ENCODE measurements around the gene LEFTY2.

Gene LEFTY2

DNA sequence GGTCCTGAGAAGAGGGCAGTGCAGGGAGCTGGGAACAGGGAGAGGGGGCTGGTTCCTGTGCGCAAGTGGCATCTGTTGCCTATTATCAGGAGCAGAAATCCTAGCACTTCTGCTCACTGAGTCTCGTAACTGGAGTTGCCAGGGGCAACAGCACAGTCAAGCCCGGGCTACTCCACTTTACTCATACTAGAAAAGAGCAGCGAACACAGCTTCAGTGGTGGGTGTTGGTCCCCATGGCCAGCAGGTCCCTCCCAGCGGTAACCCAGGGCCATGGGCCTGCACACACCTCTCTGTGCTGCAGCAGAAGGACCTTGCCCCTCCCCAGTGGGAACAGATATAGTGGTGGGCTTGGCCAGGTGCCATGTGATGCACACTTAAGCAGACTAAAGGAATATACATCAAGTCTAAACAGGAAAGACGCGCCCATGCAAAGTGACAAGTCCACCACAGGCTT is 25.5 kb downstream of the LEFTY2 start:
- no peak overlapping the region for H3K4me3 ChIP-seq (ENCODE audit: severe bottlenecking)
- TF ChIP-seq, protein P1, sequence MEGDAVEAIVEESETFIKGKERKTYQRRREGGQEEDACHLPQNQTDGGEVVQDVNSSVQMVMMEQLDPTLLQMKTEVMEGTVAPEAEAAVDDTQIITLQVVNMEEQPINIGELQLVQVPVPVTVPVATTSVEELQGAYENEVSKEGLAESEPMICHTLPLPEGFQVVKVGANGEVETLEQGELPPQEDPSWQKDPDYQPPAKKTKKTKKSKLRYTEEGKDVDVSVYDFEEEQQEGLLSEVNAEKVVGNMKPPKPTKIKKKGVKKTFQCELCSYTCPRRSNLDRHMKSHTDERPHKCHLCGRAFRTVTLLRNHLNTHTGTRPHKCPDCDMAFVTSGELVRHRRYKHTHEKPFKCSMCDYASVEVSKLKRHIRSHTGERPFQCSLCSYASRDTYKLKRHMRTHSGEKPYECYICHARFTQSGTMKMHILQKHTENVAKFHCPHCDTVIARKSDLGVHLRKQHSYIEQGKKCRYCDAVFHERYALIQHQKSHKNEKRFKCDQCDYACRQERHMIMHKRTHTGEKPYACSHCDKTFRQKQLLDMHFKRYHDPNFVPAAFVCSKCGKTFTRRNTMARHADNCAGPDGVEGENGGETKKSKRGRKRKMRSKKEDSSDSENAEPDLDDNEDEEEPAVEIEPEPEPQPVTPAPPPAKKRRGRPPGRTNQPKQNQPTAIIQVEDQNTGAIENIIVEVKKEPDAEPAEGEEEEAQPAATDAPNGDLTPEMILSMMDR (IDR thresholded peaks at IDR 0.05; ENCODE audit: poor library complexity, severe bottlenecking) = no peak
- no peaks in the 10 kb centered on the region for H3K9me3 ChIP-seq (ENCODE audit: severe bottlenecking)
- DNase-seq (ENCODE audit: low spot score) (no peak), ATAC-seq (ENCODE audit: low read depth) (peak; percentile 20; the same call in 1 of the 3 replicates)
- H3K4me1 ChIP-seq (ENCODE audit: insufficient read depth, poor library complexity, severe bottlenecking) = peaks cover 9% of the 10 kb centered on the region
- no peak overlapping the region for H3K27ac ChIP-seq (ENCODE audit: poor library complexity, severe bottlenecking)
- H3K36me3 ChIP-seq (ENCODE audit: low read depth) = peaks cover 9% of the 10 kb centered on the region
- H3K27me3 ChIP-seq (ENCODE audit: insufficient read depth, poor library complexity, severe bottlenecking) = no peaks in the 10 kb centered on the region

DNA sequence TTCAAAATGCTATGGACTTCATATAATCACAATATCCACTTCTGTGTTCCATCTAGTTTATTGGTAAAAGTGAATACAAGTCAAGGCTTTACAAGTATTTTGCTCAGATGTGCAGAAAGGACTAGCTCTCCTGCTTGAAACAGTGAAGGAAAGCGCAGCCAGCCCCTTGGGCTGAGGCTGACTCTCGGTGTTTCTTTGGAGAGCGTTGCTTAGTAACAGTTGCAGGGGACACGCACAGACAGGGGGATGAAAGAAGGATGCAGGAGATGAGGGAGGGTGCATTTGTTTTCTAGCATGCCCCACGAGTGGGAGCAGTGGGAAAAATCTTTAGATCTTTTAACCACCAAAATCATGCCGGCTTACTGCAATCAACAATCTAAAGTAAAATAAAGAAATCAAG is 26.1 kb downstream of the LEFTY2 start:
- Histone ChIP-seq H3K4me3 (ENCODE audit: severe bottlenecking) (no peak overlapping the region), H3K36me3 (ENCODE audit: low read depth) (peaks cover 5% of the 10 kb centered on the region; the same call in 1 of the 2 replicates), H3K4me1 (ENCODE audit: insufficient read depth, poor library complexity, severe bottlenecking) (peaks cover 8% of the 10 kb centered on the region), H3K9me3 (ENCODE audit: severe bottlenecking) (no peaks in the 10 kb centered on the region), H3K27ac (ENCODE audit: poor library complexity, severe bottlenecking) (no peak overlapping the region), H3K27me3 (ENCODE audit: insufficient read depth, poor library complexity, severe bottlenecking) (no peaks in the 10 kb centered on the region)
- TF ChIP-seq, protein P1 (IDR thresholded peaks at IDR 0.05; ENCODE audit: poor library complexity, severe bottlenecking) = no peak
- ATAC-seq (ENCODE audit: low read depth) = no peak
- DNase-seq (ENCODE audit: low spot score) = no peak

DNA sequence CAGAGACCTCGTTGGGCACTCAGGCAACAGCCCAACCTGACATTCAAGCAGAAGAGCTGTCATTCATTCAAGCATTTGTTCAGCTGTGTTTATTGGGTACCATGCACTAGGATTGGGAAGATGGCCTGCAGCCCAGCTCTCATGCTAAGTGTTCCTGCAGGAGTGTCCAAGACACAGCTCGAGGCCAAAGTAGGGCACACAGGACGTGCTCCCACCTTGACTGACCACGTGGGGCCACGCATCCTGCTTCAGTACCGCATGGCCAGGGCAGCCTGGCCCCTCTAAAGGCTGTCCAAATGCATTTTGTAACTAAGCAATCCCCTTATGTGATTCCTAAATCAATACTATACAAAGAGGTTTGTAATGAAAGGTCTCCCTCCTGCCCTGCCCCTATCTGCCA is 26.6 kb downstream of the LEFTY2 start:
- TF ChIP-seq, protein P1 (IDR thresholded peaks at IDR 0.05; ENCODE audit: poor library complexity, severe bottlenecking) = no peak
- H3K27me3 ChIP-seq (ENCODE audit: insufficient read depth, poor library complexity, severe bottlenecking) = no peaks in the 10 kb centered on the region
- no peak overlapping the region for H3K27ac ChIP-seq (ENCODE audit: poor library complexity, severe bottlenecking)
- no peak overlapping the region for H3K4me3 ChIP-seq (ENCODE audit: severe bottlenecking)
- H3K4me1 ChIP-seq (ENCODE audit: insufficient read depth, poor library complexity, severe bottlenecking) = peaks cover 2% of the 10 kb centered on the region
- ATAC-seq (ENCODE audit: low read depth) = no peak
- DNase-seq (ENCODE audit: low spot score) = no peak
- H3K36me3 ChIP-seq (ENCODE audit: low read depth) = no peaks in the 10 kb centered on the region; the same call in 1 of the 2 replicates
- no peaks in the 10 kb centered on the region for H3K9me3 ChIP-seq (ENCODE audit: severe bottlenecking)

DNA sequence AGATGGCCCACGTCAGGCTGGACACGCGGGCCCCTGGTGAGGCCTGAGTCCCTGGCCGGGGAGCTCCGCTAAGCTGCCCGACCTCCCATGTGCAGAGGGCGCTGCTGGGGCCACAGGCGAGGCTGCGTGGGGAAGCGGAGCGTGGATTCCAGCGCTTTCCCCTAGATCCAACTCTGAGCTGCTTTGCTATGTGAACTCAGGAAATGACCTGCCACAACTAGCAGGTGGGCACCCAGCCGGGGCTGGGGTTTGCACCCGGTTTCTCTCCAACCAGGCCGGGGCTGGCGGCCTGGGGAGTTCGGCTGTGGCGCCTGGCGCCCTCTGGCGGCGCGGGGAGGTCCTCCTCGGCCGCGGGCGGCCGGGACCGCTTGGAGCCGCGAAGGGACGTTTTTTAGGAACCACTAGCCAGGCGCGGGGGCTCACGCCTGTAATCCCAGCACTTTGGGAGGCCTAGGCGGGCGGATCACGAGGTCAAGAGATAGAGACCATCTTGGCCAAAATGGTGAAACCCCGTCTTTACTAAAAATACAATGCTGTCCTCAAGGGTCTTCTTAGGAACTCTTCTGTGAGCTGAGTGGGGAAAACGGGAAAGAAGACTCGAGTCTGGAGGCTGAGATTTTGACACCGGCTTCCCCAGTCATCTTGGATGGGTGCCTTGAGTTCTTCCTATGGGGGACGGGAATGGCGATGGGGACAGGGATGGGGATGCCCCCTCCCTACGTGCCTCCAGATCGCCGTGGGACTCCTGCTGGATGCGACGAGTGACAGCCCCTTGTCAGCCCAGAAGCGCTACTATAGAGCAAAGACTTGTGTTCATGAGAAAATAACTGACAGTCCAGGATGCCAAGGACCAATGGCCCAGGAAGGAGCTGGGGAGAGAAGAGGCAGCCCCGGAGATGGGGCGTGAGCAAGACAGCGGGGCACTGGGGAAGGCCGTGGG is 29.6 kb downstream of the LEFTY2 start:
- ATAC-seq (ENCODE audit: low read depth) (peak; percentile 67; the same call in 1 of the 3 replicates), DNase-seq (ENCODE audit: low spot score) (no peak)
- no peaks in the 10 kb centered on the region for H3K9me3 ChIP-seq (ENCODE audit: severe bottlenecking)
- H3K27me3 ChIP-seq (ENCODE audit: insufficient read depth, poor library complexity, severe bottlenecking) = no peaks in the 10 kb centered on the region
- TF ChIP-seq, protein P1 (IDR thresholded peaks at IDR 0.05; ENCODE audit: poor library complexity, severe bottlenecking) = peak; percentile 81
- no peaks in the 10 kb centered on the region for H3K36me3 ChIP-seq (ENCODE audit: low read depth)
- H3K4me1 ChIP-seq (ENCODE audit: insufficient read depth, poor library complexity, severe bottlenecking) = no peaks in the 10 kb centered on the region
- H3K4me3 ChIP-seq (ENCODE audit: severe bottlenecking) = no peak overlapping the region
- no peak overlapping the region for H3K27ac ChIP-seq (ENCODE audit: poor library complexity, severe bottlenecking)

DNA sequence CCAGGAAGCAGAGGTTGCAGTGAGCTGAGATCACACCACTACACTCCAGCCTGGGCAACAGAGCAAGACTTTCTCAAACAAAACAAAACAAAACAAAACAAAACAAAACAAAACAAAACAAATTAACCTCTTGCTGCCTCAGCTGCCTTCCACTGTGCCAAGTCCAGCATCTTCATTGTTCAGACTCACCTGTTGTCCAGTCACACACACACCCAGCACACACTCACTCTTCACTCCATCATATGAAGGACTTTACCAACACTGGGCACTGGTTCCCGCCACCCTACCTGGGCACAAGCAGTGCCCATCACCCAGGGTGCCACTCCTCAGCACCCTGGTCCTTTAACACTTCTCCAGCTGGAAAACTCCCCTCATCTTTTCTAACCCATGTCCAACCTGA is 31.5 kb downstream of the LEFTY2 start:
- no peak overlapping the region for H3K4me3 ChIP-seq (ENCODE audit: severe bottlenecking)
- H3K36me3 ChIP-seq (ENCODE audit: low read depth) = no peaks in the 10 kb centered on the region
- no peaks in the 10 kb centered on the region for H3K9me3 ChIP-seq (ENCODE audit: severe bottlenecking)
- TF ChIP-seq, protein P1 (IDR thresholded peaks at IDR 0.05; ENCODE audit: poor library complexity, severe bottlenecking) = no peak
- ATAC-seq (ENCODE audit: low read depth) = no peak
- H3K27me3 ChIP-seq (ENCODE audit: insufficient read depth, poor library complexity, severe bottlenecking) = no peaks in the 10 kb centered on the region
- DNase-seq (ENCODE audit: low spot score) = no peak
- no peaks in the 10 kb centered on the region for H3K4me1 ChIP-seq (ENCODE audit: insufficient read depth, poor library complexity, severe bottlenecking)
- H3K27ac ChIP-seq (ENCODE audit: poor library complexity, severe bottlenecking) = no peak overlapping the region

Measured in RWPE2 (cell line).